ENCODE data around the gene DMRTA2. TPM values are rescaled to one million over a fixed set of nuclear protein-coding genes. Genes with fewer than 3 reads are reported as not detected.
"Not testable (repeated sequence)": the region's sequence is repeated elsewhere in the genome, so short reads cannot be mapped to it uniquely, and the experiment has no call there.

DMRTA2 gene
- total RNA-seq, 1 donor from 2014 or later = not detected

DNA sequence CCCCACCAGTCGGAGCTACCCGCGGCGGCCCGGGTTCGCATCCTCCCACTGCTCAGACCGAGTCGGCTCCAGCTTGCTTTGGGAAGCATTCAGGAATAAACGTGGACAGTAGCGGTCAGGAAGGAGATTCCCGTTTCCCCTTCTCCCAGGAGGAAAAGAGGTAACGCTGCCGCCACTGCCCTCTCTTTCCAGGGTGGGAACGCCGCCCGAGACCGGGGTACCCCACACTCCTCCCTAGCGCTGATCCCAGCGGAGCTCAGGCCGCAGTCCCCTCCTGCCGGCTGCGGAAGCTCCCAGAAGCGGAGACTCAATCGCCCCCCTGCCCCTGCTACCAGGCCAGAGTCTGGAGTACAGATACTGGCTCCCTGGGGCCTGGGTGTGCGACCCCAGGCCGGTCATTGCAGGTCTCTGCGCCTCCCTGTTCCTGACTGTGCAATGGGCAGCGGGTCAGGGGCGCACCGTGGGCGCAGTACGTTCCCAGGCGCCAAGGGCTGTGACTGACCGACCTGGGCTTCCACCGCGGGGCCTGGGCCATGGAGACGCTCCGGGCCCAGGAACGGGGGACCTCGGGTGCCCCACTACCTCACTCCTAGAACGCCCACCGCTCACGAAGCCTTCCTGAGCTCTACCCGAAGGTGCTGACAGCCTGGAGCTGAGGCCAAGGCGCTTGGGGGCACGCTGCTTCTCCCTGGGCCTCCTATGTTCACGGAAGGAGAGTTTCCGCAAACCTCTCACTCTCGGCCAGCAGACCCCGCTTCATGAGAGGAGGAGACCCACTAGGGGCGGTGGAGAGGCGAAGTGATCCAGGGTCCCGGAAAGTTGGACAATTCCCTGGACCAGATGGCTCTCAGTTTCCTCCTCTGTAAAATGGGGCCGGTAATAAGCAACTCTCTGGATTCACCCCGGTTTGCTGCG, 7.8 kb downstream of the DMRTA2 start:
- no peak for DNase-seq (ENCODE audit: low read depth)
- Histone ChIP-seq H3K36me3 (ENCODE audit: control insufficient read depth, insufficient read depth, low read length) (no peaks in the 10 kb centered on the region), H3K27me3 (ENCODE audit: control insufficient read depth, insufficient read depth, low read length) (peaks cover 71% of the 10 kb centered on the region), H3K4me3 (ENCODE audit: low read depth, low read length) (no peak overlapping the region)
- TF ChIP-seq, protein P1, sequence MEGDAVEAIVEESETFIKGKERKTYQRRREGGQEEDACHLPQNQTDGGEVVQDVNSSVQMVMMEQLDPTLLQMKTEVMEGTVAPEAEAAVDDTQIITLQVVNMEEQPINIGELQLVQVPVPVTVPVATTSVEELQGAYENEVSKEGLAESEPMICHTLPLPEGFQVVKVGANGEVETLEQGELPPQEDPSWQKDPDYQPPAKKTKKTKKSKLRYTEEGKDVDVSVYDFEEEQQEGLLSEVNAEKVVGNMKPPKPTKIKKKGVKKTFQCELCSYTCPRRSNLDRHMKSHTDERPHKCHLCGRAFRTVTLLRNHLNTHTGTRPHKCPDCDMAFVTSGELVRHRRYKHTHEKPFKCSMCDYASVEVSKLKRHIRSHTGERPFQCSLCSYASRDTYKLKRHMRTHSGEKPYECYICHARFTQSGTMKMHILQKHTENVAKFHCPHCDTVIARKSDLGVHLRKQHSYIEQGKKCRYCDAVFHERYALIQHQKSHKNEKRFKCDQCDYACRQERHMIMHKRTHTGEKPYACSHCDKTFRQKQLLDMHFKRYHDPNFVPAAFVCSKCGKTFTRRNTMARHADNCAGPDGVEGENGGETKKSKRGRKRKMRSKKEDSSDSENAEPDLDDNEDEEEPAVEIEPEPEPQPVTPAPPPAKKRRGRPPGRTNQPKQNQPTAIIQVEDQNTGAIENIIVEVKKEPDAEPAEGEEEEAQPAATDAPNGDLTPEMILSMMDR (IDR thresholded peaks at IDR 0.05; ENCODE audit: insufficient read depth, low read length, poor library complexity, severe bottlenecking) = no peak

DNA sequence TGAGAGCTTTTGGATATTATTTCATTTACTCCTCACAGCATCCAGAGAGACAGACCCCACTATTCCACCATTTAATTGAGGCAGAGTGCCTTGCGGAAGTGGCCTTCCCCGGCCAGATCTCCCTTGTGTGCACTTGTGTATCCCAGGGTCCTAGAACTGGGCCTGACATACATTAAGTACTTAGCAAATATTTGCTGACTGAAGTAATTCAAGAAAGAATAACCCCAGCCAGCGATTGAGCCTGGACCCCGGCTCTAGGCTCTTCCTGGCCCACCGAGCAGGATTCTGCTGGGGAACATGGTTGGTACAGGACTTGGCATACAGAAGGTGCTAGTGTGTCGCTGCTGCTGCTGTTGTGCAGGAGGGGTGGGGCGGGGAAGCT, 8.4 kb downstream of the DMRTA2 start:
- no peak for DNase-seq (ENCODE audit: low read depth)
- no peak overlapping the region for H3K4me3 ChIP-seq (ENCODE audit: low read depth, low read length)
- TF ChIP-seq, protein P1 (IDR thresholded peaks at IDR 0.05; ENCODE audit: insufficient read depth, low read length, poor library complexity, severe bottlenecking) = no peak
- peaks cover 64% of the 10 kb centered on the region for H3K27me3 ChIP-seq (ENCODE audit: control insufficient read depth, insufficient read depth, low read length)
- no peaks in the 10 kb centered on the region for H3K36me3 ChIP-seq (ENCODE audit: control insufficient read depth, insufficient read depth, low read length)

DNA sequence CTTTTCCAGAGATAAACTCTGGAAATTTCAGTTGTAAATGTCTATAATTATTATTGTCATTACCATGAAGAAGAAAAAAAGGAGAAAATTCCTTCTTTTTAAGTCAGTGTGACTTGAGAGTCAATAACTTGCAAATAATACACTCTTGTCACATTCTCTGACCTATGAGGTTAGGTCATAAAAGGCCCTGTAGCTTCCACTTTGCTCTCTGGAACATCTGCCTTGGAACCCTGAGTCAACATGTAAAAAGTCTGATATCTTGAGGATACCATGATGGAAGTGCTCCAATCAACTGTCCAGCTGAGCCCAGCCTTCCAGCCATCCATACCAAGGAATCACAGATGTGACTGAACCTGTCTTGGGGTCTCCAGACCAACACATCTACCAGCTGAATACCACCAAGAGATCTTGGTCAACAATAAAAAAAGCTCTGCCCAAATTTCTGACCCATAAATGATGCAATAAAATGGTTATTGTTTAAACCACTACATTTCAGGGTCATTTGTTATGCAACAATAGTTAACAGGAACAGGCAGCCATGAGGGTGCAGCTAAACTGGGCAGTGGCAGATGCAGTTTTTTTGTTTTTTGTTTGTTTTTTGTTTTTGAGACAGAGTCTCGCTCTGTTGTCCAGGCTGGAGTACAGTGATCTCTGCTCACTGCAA, 10.3 kb downstream of the DMRTA2 start:
- DNase-seq (ENCODE audit: low read depth) = no peak
- Histone ChIP-seq H3K4me3 (ENCODE audit: low read depth, low read length) (no peak overlapping the region), H3K27me3 (ENCODE audit: control insufficient read depth, insufficient read depth, low read length) (peaks cover 47% of the 10 kb centered on the region), H3K36me3 (ENCODE audit: control insufficient read depth, insufficient read depth, low read length) (no peaks in the 10 kb centered on the region)
- TF ChIP-seq, protein P1 (IDR thresholded peaks at IDR 0.05; ENCODE audit: insufficient read depth, low read length, poor library complexity, severe bottlenecking) = no peak

DNA sequence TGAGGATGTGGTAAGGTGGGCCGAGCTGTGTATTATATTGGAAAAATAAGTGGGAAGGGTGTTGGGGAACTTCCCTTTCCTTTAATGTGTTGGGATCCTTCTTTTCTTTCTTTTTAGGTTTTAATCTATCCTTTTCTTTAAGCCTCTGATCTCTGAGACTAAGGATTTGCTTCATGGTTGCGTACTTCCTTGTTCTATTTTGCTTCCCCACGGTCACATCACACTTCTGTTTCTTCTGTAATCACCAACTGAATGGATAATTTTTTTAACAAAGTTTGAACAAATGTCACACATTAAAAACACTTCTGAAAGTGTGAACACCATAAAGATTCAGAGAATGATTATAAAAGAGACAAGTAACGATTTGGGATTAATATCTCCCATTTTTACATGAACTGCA, 17.4 kb downstream of the DMRTA2 start:
- H3K4me3 ChIP-seq (ENCODE audit: low read depth, low read length) = no peak overlapping the region
- no peak for DNase-seq (ENCODE audit: low read depth)
- no peaks in the 10 kb centered on the region for H3K27me3 ChIP-seq (ENCODE audit: control insufficient read depth, insufficient read depth, low read length)
- no peaks in the 10 kb centered on the region for H3K36me3 ChIP-seq (ENCODE audit: control insufficient read depth, insufficient read depth, low read length)
- TF ChIP-seq, protein P1 (IDR thresholded peaks at IDR 0.05; ENCODE audit: insufficient read depth, low read length, poor library complexity, severe bottlenecking) = no peak

DNA sequence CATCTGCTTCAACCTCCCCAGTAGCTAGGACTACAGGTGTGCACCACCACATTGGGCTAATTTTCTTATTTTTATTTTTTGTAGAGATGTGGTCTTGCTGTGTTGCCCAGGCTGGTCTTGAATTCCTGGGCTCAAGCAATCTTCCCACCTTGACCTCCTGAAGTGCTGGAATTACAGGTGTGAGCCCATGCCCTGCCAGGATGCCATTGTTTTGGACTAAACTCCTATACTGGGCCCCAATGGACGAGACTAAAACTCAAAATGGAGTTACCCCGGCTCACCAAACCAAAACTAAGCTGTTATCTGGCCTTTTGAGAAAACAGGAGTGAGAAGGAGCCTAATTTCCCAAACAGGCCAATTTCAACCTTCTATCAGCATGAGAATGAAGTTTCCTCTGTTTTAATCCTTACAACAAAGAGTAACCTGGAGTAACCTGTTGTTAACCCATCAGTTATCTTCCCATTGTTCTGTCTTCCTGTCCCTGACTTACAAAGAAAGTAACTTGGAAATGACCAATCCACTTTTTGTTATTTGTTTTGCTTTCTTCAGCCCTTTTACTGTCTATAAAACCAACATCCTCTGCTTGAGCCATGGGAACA, 29.6 kb downstream of the DMRTA2 start:
- TF ChIP-seq, protein P1 (IDR thresholded peaks at IDR 0.05; ENCODE audit: insufficient read depth, low read length, poor library complexity, severe bottlenecking) = no peak
- Histone ChIP-seq H3K27me3 (ENCODE audit: control insufficient read depth, insufficient read depth, low read length) (no peaks in the 10 kb centered on the region), H3K4me3 (ENCODE audit: low read depth, low read length) (no peak overlapping the region), H3K36me3 (ENCODE audit: control insufficient read depth, insufficient read depth, low read length) (no peaks in the 10 kb centered on the region)
- DNase-seq (ENCODE audit: low read depth) = no peak

DNA sequence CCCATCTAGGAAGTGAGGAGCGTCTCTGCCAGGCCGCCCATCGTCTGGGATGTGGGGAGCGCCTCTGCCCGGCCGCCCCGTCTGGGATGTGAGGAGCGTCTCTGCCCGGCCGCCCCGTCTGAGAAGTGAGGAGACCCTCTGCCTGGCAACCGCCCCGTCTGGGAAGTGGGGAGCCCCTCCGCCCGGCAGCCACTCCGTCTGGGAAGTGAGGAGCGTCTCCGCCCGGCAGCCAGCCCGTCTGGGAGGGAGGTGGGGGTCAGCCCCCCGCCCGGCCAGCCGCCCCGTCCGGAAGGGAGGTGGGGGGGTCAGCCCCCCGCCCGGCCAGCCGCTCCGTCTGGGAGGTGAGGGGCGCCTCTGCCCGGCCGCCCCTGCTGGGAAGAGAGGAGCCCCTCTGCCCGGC, 41.7 kb downstream of the DMRTA2 start:
- not testable (repeated sequence) for DNase-seq (ENCODE audit: low read depth); H3K36me3 ChIP-seq (ENCODE audit: control insufficient read depth, insufficient read depth, low read length); H3K4me3 ChIP-seq (ENCODE audit: low read depth, low read length); H3K27me3 ChIP-seq (ENCODE audit: control insufficient read depth, insufficient read depth, low read length)

Data from kidney epithelial cell (primary cell).